KOPT-K1 (cell line): Measurements from ENCODE around the gene GNS.
A peak's percentile ranks its signal among the peaks of the same experiment; 100 is the strongest.
"Not testable (repeated sequence)": the region's sequence is repeated elsewhere in the genome, so short reads cannot be mapped to it uniquely, and the experiment has no call there.

ENCODE experiments used
- H3K27ac ChIP-seq: fragments of 200-600 bp; sonication (generic); 2 replicates; pipeline ENCODE4 v1.5.1; 2016; ENCODE audit warnings: antibody characterized with exemption, mild to moderate bottlenecking, low read depth, low read length; ENCODE audit not compliant: poor library complexity, severe bottlenecking
- H3K36me3 ChIP-seq: fragments of 200-600 bp; sonication (generic); 2 replicates; pipeline ENCODE4 v1.5.1; 2017; ENCODE audit warnings: antibody characterized with exemption, mild to moderate bottlenecking, low read length, moderate library complexity; ENCODE audit not compliant: insufficient read depth
- H3K9me3 ChIP-seq: fragments of 200-600 bp; sonication (generic); 2 replicates; pipeline ENCODE4 v1.5.1; 2017; ENCODE audit warnings: antibody characterized with exemption, low read length, mild to moderate bottlenecking; ENCODE audit not compliant: insufficient read depth, poor library complexity, severe bottlenecking

GNS gene

GRCh38 chr12:64785838-64786237 lies 26.6 kb upstream of the GNS start:
- Histone ChIP-seq H3K9me3 (no peaks in the 10 kb centered on the region), H3K27ac (no peak overlapping the region), H3K36me3 (no peaks in the 10 kb centered on the region)

GRCh38 chr12:64782191-64782876 lies 23.1 kb upstream of the GNS start:
- Histone ChIP-seq H3K27ac (no peak overlapping the region), H3K9me3 (no peaks in the 10 kb centered on the region), H3K36me3 (no peaks in the 10 kb centered on the region)

DNA sequence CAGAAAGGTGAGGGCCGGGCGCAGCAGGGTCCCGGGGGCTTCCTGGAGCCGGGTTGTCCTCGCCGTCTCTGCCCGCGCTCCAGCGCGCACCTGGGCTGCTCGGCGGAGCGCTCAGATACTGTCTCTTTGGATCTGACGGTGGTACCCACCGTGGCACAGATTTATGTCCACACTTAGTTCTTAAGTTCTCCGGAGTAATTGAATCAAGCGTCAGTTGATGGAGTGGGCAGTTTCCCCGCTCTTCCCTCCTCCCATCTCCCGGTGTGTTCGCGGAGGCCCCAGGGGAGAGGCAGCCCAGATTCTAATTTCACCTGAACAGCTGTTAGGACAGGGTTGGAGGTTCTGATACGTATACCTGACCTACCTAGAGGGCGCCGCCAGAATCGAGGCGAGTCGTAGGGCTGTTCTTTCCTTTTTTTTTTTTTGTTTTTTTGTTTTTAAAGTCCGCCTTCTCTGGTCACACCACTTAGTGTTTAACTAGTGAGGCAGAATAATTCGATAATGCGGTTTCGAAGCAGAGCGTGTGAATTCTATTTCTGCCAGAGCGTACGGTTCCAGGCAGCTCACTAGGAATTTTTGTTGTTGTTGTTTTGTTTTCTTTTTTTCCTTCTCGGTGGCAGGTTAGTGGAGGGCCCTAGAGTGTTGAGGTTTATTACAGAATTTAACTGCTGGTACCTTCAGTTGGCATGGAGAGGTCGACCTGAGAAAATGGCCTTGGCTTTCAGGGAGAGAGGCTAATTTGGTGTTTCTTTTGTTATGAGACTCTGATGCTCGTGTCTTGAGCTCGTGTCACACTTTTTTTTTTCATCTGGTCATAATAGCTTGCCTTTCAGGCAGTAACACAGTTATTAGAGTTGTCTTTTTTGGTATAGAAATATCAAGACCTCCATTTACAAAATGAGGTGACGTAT lies 22.3 kb upstream of the GNS start:
- Histone ChIP-seq H3K9me3 (no peaks in the 10 kb centered on the region), H3K36me3 (no peaks in the 10 kb centered on the region), H3K27ac (no peak overlapping the region)

GRCh38 chr12:64780531-64781279 lies 21.5 kb upstream of the GNS start:
- H3K9me3 ChIP-seq = peaks cover 7% of the 10 kb centered on the region
- no peak overlapping the region for H3K27ac ChIP-seq
- no peaks in the 10 kb centered on the region for H3K36me3 ChIP-seq

DNA sequence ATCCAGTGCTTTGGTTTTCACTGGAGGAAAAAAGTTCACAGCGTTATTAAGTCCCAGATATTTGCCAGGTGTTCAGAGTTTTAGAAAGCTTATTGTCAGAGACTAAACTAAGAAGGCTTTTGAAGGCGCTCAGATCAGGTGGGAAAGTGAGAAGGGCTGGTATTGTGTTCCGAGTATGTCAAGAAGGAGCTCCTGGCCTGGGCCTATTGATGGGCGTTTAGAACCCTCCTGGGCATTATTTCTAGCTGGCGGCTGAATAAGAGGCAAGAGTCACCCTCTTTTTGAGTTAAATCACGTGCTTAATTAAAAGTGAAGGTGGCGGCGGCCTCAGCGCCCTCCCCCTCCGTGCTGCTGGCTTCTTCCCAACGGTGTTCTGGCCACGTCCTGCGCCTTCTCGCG lies 20.9 kb upstream of the GNS start:
- H3K36me3 ChIP-seq = no peaks in the 10 kb centered on the region
- H3K27ac ChIP-seq = no peak overlapping the region
- H3K9me3 ChIP-seq = peaks cover 13% of the 10 kb centered on the region

DNA sequence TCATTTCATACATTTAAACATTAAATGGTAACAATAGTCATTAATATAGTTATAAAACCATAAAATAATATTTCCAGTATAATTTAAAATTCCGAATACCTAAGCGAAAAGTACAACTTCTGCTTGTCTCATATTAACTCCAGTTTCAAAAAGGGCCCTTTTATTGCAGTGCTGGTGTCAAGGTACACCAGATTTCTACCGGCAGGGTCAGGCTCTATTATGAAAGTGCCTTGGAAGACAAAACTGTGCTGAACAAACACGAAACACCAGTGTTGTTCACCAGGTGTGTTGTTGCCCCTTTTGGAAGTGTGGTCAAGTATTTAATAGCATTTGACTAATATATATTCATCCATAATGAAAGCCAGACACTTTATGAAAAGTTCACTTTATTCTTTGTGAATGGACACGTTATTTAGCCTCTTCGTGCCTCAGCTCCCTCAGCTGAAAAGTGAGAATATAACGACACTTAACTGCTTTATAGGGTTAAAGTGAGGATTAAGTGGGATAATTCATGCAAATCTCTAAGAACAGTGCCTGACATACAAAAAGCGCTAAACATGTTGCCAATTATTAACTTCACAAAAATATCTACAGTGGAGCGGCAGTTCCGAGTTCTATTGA lies 20.3 kb upstream of the GNS start:
- no peak overlapping the region for H3K27ac ChIP-seq

GRCh38 chr12:64775147-64775736 lies 16.0 kb upstream of the GNS start:
- H3K36me3 ChIP-seq, H3K27ac ChIP-seq: not testable (repeated sequence)
- peaks cover 15% of the 10 kb centered on the region for H3K9me3 ChIP-seq

More for the DNA sequence above, 20.3 kb upstream of the GNS start:
- Histone ChIP-seq H3K36me3 (no peaks in the 10 kb centered on the region), H3K9me3 (peaks cover 15% of the 10 kb centered on the region)

DNA sequence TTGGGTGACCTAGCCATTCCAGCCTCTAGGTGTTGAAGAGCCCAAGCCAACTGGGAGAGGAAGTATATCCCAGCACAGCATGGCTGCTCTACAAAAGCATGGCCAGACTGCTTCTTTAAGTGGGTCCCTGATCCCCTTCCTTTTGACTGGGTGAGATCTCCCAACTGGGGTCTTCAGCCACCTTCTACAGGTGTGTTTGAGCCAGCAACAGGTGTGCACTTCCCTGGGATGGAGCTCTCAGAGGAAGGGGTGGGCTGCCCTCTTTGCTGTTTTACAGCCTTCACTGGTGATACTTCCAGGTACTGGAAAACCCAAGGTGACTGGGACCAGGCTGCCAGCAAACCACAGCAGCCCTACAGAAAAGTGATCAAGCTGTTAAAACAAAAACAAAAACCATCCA lies 14.2 kb upstream of the GNS start:
- Histone ChIP-seq H3K27ac (no peak overlapping the region), H3K9me3 (peaks cover 15% of the 10 kb centered on the region), H3K36me3 (no peaks in the 10 kb centered on the region)

DNA sequence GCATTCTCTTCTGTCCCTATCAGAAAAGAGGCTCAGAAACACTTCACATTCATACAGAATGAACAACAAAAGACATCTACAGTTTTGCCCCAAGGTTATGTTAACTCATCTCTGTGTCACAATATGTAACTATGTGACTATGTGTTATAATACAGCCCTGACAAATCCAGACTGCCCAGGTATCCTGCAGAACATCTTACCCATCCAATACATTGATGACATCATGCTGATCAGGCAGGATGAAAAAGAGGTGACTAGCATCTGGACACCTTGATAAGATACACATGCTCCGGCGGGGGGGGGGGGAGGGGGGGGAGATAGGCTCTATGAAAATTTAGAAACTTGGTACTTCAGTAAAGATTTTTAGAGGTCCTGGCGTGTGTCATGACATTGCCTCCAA lies 8.3 kb upstream of the GNS start:
- H3K27ac ChIP-seq = no peak overlapping the region
- H3K36me3 ChIP-seq = no peaks in the 10 kb centered on the region
- no peaks in the 10 kb centered on the region for H3K9me3 ChIP-seq

DNA sequence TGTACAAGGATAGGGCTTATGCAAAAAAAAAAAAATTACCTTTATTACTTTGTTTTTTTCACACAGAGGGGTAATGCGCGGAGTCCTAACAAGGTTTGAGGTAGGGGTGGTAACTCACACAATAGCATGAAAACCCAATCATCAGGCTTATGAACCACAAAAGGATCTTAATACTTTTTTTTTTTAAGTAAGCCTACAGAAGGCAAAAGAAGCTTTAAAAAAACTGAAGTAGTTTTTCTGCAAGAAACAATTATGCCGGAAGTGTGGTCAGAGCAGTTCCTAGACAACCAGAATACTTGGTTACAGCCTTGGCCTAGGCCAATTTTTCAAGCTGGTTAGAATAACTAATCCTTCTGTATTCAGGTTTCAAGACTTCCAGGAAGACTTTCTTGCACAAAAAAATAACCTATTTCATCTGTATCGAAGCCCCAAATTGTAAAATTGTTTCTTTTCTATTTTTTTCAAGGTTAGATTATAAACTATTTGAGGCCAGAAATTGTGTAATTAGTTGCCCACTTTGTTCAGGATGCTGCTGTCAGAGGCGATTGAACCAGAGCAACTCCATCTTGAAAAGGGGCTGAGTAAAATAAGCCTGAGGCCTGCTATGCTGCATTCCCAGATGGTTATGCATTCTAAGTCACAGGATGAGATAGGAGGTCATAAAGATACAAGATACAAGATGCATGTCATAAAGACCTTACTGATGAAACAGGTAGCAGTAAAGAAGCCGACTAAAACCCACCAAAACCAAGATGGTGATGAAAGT lies 1.8 kb upstream of the GNS start:
- Histone ChIP-seq H3K27ac (peak overlapping the region; percentile 2), H3K9me3 (no peaks in the 10 kb centered on the region)

DNA sequence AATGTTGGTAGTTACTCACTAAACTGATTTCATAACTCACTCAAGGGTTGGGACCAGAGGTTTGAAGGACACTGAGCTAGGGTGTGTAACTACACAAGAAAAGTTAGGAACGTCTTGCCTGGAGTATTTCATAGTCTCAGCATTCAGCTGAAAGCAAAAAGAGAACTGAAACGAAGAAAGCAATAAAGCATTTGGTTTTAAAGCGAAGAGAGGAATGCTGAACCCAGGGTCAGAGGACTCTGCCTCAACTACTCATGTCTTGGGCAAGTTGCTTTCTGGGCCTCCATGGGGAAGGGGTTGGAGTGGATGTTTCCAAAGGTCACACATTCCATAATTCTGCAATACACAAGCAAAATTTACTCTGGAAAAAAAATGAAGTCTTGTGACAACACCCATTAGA lies 1.4 kb downstream of the GNS start:
- Histone ChIP-seq H3K36me3 (0 out of 2 replicates have a peak, but pooled peaks cover 6% of the 10 kb centered on the region), H3K27ac (no peak overlapping the region), H3K9me3 (no peaks in the 10 kb centered on the region)

More for the DNA sequence above, 1.8 kb upstream of the GNS start:
- no peaks in the 10 kb centered on the region for H3K36me3 ChIP-seq

- no peak overlapping the region for H3K27ac ChIP-seq
- no peaks in the 10 kb centered on the region for H3K9me3 ChIP-seq
- peaks cover 13% of the 10 kb centered on the region for H3K36me3 ChIP-seq
These were observed 2.8 kb downstream of the GNS start for GRCh38 chr12:64756376-64756775.

DNA sequence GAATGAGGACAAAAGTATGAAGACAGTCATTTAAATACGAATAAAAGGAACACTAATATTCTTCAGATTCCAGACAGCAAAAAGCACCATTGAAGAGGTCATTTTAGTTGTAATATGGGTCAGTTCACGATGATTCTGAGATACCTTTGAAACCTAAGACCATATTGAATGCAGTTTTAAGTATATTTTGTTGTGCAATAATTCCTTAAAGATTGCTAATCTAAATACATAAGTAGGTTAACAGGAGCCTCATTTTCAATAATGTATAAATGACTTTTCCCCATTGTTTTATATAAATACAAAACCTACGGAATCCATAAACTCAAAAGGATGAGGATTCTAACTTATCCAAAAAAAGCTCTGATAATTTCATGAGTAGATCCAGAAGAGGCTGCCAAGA lies 5.8 kb downstream of the GNS start:
- Histone ChIP-seq H3K9me3 (no peaks in the 10 kb centered on the region), H3K36me3 (peaks cover 36% of the 10 kb centered on the region), H3K27ac (no peak overlapping the region)

GRCh38 chr12:64752833-64753238 lies 6.4 kb downstream of the GNS start:
- Histone ChIP-seq H3K36me3 (peaks cover 39% of the 10 kb centered on the region), H3K27ac (no peak overlapping the region), H3K9me3 (no peaks in the 10 kb centered on the region)
